ENCODE data around the gene ELK4.

ELK4 gene

DNA sequence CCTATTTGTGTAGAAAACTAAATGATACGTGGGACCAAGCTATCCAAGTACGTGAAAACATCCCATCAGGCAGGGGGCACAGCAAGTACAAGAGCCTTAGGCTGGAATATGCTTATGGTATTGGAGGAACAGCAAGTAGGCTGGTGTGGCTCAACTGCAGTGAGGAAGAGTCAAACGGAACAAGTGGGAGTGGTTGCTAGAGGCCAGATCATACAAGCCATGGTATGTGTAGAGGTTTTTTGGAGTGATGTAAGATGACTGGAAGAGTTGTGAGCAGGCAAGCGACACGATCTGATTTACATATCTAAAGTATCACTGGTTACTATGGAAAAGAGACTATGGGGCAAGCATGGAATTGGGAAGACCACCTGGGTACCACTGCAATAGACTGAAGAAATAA lies 27.8 kb downstream of the ELK4 start:
- TF ChIP-seq, protein P1, sequence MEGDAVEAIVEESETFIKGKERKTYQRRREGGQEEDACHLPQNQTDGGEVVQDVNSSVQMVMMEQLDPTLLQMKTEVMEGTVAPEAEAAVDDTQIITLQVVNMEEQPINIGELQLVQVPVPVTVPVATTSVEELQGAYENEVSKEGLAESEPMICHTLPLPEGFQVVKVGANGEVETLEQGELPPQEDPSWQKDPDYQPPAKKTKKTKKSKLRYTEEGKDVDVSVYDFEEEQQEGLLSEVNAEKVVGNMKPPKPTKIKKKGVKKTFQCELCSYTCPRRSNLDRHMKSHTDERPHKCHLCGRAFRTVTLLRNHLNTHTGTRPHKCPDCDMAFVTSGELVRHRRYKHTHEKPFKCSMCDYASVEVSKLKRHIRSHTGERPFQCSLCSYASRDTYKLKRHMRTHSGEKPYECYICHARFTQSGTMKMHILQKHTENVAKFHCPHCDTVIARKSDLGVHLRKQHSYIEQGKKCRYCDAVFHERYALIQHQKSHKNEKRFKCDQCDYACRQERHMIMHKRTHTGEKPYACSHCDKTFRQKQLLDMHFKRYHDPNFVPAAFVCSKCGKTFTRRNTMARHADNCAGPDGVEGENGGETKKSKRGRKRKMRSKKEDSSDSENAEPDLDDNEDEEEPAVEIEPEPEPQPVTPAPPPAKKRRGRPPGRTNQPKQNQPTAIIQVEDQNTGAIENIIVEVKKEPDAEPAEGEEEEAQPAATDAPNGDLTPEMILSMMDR (IDR thresholded peaks at IDR 0.05; ENCODE audit: borderline replicate concordance, insufficient read depth, low read depth, low read length): no peak
- H3K4me3 ChIP-seq (ENCODE audit: low read depth, low read length): no peak overlapping the region

DNA sequence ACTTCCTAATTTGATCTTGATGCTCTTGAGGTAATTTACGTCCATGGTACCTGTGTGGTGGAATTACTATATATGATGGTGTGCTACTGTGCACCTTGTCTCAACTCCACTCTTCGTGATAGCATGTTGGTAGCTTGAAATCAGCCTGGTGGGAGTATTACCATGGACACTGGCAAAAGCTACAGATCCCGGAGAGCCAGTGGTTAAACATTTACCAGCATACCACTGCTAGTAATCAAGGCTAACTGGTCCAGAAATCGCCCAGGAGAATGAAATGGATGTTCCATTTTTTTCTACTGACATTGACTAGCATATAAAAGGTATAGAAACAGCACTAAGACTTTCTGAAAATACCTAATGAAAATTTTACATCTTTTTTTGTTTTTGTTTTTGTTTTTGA lies 30.6 kb downstream of the ELK4 start:
- TF ChIP-seq, protein P1 (IDR thresholded peaks at IDR 0.05; ENCODE audit: borderline replicate concordance, insufficient read depth, low read depth, low read length): no peak
- no peak overlapping the region for H3K4me3 ChIP-seq (ENCODE audit: low read depth, low read length)

DNA sequence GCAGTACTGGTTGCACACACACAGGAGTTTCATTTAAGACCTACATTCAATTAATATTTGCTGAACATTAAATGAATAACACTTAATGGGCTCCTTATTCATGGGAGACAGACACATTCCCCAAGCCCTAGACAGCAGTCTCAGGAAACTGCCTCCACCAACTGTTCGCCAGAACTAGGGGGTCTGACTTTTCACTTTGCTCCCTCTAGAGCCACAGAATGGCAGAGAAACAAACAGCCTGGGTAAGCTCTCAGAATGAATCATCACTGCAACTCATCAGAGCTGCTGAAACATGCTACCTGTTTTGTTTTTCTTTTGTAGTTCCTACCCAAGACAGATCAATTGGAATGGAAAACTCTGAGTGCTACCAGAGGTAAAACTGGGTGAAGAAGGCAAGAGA lies 31.7 kb downstream of the ELK4 start:
- TF ChIP-seq, protein P1 (IDR thresholded peaks at IDR 0.05; ENCODE audit: borderline replicate concordance, insufficient read depth, low read depth, low read length): peak; percentile 24; the same call in 1 of the 2 replicates
- H3K4me3 ChIP-seq (ENCODE audit: low read depth, low read length): no peak overlapping the region

DNA sequence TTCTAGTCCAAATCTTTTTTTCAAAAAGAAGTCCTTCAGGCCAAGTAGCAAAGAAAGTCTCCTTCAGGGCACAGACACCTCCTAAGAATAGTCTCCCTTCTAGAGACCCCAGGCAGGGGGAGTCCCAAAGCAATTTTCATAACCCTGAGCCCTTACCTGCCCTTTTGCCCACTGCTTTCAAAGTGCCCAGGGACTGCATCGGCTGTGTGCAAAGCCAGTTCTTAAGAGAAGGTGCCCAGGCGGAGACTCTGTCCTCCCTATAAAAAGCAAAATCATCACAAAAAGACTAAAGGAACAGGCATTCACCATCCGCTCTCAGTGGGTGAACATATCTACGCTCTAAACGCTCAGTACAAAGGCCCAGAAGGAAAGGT lies 32.2 kb downstream of the ELK4 start:
- H3K4me3 ChIP-seq (ENCODE audit: low read depth, low read length): no peak overlapping the region
- TF ChIP-seq, protein P1 (IDR thresholded peaks at IDR 0.05; ENCODE audit: borderline replicate concordance, insufficient read depth, low read depth, low read length): no peak

DNA sequence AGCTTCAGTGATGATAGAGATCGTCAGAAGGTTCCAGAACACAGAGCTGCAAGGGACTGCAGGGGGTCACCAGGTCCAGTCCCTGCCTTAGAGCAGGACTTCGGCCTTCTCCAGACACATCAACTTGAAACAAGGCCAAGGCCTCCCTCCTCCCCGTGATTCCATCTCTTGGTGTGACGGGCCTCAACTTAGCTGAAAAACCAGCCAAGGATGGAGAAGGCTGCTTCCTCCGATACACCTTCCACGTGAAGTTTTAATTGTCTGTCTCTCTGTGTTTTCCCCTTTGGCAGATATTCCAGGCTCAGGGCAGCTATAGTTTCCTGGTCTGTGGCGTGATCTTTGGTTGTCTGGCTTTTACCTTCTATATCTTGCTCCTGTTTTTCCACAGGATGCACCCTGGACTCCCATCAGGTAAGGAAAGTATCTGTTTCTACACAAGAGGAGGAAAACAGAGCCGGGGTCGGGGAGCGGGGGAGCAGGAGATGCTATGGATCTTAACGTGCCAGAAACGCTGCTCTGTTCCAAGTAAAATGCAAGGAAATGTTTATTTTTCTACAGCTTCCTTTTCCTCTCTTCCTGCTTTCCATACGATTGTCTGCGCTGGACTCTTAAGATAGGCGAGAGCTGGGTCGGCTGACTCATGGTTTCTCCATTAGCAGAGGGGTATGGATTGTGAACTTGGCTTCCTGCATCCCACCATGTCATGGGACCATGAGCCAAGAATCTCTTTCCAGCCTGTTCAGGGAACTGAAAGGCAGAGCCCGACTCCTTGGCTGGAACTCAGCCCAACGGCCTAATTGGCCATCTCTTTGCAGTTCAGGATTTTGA lies 32.8 kb downstream of the ELK4 start:
- TF ChIP-seq, protein P1 (IDR thresholded peaks at IDR 0.05; ENCODE audit: borderline replicate concordance, insufficient read depth, low read depth, low read length): no peak
- no peak overlapping the region for H3K4me3 ChIP-seq (ENCODE audit: low read depth, low read length)

DNA sequence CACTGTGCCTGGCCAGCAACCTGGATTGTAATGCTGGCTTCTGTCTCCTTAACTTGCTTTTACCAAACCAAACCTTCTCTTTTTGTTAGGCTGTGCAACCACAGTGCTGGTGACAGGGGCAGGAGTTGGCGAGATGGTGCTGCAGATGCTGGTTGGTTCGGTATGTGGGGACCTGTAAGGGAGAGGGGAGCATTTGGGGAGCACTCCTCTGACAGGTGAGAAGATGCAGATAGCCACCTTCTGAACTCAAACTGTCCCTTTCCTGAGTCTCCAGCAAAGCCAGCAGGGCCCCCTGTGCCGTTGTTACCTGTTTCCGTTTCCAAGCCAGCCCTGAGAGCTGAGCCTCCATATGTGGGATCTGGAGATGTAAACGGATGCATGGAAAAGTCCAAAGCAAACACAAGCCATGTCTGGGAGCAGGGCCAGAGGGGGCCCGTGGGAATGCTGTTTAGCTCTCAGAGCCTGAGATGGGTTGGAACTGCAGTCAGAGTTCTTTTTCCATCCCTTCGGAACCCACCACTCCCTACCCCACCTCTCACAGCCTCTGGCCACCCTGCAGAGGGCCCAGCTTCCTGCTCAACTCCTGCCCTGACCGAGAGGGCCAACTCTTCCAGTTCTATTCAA lies 34.0 kb downstream of the ELK4 start:
- TF ChIP-seq, protein P1 (IDR thresholded peaks at IDR 0.05; ENCODE audit: borderline replicate concordance, insufficient read depth, low read depth, low read length): no peak

DNA sequence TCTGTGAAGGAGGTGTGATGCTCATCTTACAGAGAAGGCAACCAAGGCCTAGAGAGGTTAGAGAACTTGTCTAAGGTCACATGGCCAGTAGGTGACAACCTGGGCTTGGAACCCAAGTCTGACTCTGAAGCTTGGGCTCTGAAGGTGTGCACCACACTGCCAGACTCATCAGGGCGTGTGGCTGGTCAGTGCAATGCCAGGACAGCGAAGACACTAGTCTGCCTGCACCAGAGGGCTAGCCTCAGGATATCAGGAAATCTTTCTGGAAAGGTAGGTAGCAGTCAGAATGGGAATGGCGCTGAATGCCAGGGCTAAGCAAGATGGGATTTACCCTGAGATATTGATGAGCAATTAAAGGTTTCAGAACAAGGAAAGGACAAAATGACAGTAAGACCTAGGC lies 34.9 kb downstream of the ELK4 start:
- TF ChIP-seq, protein P1 (IDR thresholded peaks at IDR 0.05; ENCODE audit: borderline replicate concordance, insufficient read depth, low read depth, low read length): no peak
- H3K4me3 ChIP-seq (ENCODE audit: low read depth, low read length): no peak overlapping the region

More for the DNA sequence above, 34.0 kb downstream of the ELK4 start:
- H3K4me3 ChIP-seq (ENCODE audit: low read depth, low read length): no peak overlapping the region

All from GM12875 (cell line).